Ureter (tissue), 1 donor: ENCODE measurements around the gene ZNF746. TPM values are rescaled to one million over a fixed set of nuclear protein-coding genes. Genes with fewer than 3 reads are reported as not detected.
"Not testable (repeated sequence)": the region's sequence is repeated elsewhere in the genome, so short reads cannot be mapped to it uniquely, and the experiment has no call there.

Experiments
- DNase-seq: peaks from one replicate; pipeline ENCODE4 v3.0.0-alpha.2; 2020; ENCODE audit warnings: low spot score
- total RNA-seq: library from RNA; stranded (reverse); gene quantifications from one replicate; pipeline ENCODE4 v1.2.4, GENCODE V29; 2023
- donor health status: DM: yes; HTN: yes; CAD: no.

ZNF746 gene
- 17.3 TPM for total RNA-seq

GRCh38 chr7:149497467-149498261, at the start of gene ZNF746:
Gene ZNF746, minus strand, starts transcription at chr7:149497809. Its CDS starts 273 bp downstream, at chr7:149497536.
- DNase-seq = peak; percentile 75

GRCh38 chr7:149547126-149547525, 49.5 kb upstream of the ZNF746 start:
- no peak for DNase-seq

DNA sequence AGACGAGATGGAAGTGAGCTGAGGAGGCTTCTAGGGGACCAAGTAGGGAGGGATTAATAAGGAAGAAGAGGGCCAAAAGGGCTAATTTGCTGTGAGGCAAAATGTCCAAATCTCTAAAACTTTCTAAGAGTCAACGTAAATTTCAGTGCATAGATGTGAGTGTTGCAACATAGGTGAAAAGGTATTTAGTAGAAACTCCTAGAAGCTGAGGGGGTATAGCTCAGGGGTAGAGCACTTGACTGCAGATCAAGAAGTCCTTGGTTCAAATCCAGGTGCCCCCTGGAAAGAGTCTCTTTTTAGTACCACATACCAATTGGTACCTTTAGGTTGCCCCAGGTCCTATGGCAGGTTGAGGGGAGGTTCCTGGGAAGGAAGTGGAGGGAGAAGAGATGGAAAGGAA, 48.7 kb upstream of the ZNF746 start:
- DNase-seq = no peak

DNA sequence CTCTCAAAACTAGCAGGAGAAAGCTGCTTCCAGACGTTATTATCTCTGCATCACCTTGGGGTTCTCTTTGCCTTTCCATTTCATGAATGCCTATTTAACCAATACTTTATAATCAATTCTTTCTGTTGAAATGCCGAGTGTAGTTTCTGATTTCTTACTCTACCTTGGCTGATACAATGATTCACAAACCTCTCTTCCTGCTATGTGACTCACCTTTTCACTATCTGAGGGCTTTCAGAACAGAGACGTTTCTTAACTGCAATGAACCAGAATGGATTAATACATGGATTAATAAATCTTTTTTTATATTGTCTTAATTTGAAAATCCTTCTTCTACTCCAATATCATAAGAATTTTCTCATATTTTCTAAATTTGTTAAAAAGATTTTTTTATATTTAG, 46.4 kb upstream of the ZNF746 start:
- DNase-seq = no peak

- no peak for DNase-seq
Observed at GRCh38 chr7:149532654-149533053, 35.0 kb upstream of the ZNF746 start.

GRCh38 chr7:149529136-149529718, 31.6 kb upstream of the ZNF746 start:
- no peak for DNase-seq

- DNase-seq = no peak
Observed at GRCh38 chr7:149527414-149527813, 29.8 kb upstream of the ZNF746 start.

DNA sequence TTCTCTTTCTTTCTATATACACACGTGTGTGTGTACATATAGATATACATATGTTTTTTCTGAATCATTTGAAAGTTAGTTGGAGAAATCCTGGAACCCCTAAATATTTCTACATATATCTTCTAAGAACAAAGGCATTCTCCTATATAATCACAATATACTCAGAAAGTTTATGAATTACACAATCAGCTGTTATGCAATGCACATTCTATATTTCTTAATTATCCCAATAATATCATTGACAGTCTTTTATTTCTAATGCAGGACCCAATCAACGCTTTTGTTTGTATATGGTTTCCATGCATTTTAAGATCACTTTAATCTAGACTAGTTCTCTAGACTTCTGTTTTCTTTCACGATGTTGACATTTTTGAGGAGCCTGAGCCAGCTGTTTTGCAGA, 27.7 kb upstream of the ZNF746 start:
- DNase-seq = no peak

- no peak for DNase-seq
Observed at GRCh38 chr7:149524394-149524793, 26.8 kb upstream of the ZNF746 start.

DNA sequence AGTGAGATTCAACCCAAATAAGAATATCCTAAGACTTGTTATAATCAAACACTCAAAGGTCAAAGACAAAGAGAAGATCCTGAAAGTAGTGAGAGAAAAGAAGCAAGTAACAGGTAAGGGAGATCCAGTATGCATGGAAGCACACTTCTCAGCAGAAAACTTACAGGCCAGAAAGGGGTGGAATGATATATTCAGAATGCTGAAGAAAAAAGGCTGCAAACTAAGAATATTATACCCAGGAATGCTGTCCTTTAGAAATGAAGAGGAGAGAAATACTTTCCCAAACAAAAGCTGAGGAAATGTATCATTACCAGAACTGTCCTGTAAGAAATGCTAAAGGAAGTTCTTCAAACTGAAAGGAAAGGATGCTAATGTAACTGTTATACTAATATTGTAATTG, 12.6 kb upstream of the ZNF746 start:
- no peak for DNase-seq

DNA sequence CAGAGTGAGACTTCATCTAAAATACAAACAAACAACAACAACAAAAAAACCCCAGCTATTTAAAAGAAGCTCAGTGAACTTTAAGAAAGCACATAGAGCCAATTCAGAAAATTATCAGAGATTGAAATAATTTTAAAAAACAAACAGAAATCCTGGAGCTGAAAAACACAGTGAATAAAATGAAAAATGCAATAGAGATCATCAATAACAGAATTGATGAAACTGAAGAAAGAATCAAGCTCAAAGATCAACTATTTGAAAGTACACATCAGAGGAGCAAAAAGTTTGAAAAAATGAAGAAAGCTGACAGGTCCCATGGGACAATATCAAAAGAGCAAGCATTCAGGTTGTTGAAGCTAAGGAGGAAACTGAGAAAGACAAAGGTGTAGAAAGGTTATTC, 12.2 kb upstream of the ZNF746 start:
- no peak for DNase-seq

DNA sequence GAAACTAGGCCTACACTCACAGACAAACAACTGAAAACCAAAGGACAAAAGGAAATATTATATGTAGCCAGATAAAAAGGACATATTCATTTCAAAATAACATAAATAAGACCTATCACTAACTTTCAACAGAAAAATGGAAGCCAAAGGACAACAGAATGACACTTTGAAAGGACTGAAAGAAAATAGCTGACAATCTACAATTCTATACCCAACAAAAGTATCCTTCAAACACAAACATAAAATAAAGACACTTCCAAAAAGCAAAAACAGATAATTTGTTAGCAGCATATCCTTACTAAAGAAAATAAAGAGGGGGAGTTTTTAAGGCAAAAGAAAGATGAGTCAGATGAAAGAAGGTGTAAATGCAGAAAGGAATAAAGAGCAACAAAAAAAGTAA, 7.9 kb upstream of the ZNF746 start:
- no peak for DNase-seq

GRCh38 chr7:149501651-149502050, 4.0 kb upstream of the ZNF746 start:
- DNase-seq = no peak

DNA sequence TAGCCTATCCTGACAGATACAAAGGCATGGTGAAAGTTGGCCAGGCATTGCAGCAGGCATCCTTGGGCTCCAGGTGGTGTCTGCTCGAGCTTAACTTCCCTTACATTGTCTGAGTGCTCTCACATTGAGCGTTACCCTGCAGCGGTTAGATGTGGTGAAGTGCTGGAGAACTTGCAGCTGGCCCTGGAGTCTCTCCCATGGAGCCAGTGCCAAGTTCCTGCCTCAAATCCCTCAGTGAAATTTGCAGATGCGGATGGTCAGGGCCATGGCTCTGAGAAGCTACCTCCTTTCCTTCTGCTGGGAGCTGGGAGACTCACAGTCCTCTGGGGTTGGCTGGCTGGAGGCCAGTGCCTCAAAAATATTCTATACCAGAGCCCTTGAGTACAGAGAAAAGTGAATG, 3.3 kb upstream of the ZNF746 start:
- no peak for DNase-seq

DNA sequence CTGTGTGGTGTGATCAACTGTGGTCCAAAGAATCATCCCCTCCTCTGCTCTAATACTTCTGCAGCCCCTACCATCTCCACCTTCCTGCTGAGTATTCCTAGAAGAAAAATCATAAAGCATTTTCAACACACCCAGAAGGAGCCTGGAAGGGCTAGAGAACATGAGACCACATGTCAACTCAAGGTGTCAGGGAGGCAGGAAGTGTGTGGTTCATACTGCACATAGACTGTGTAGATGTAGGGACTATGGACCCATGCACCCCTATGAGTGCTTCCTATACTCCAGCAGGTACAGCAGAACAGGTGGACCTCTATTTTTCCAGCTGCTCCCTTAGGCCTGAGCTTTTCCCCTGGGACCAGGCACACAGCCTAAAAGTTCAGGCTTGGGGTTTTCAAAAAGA, 2.6 kb upstream of the ZNF746 start:
- no peak for DNase-seq

DNA sequence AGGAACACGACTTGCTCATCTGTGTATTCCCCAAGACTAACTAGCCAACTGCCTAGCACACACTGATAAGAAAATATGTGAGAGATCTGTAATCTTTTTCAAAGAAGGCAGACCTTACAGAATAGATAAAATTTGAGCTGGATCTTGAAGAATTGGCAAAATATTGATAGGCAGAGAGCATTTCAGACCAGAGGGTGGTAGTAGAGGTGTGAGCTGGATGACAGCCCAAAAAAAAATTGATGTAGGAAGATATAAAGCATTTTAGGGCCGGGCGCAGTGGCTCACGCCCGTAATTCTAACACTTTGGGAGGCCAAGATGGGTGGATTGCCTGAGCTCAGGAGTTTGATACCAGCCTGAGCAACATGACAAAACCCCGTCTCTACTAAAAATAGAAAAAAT, 1.2 kb upstream of the ZNF746 start:
- DNase-seq = no peak

- no peak for DNase-seq
Observed at GRCh38 chr7:149496642-149497391, 792 bp downstream of the ZNF746 start.

- peak; percentile 67 for DNase-seq
Observed at GRCh38 chr7:149495785-149496641, 1.6 kb downstream of the ZNF746 start.

DNA sequence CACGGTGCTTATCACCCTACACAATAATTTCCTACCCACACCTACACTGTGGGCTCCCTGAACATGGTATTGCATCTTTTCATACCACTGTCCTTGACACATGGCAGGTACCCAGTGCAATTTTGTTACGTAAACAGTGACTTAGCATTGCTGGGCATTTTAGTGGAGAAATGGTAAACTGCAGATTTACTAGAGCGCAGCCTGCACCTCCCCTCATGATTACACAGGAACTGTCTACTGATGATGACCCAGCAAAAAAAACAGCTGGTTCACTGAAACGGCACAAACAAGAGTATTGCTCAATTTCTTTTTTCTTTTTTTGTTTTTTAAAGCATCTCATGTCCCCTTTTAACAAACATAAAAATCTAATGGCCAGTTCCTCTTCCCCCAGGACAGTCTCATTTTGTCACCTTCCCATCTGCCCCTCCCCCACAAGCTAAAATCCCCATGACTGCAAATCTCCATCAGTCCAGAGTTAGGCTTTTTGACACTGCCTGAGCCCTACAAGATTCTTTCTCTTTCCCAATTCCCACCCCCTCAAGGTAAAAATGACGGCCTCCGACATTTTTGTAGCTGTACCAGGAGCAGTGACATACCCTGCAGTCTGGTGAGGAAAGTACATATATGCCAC, 2.8 kb downstream of the ZNF746 start:
- no peak for DNase-seq

GRCh38 chr7:149493975-149494374, 3.6 kb downstream of the ZNF746 start:
- not testable (repeated sequence) for DNase-seq

DNA sequence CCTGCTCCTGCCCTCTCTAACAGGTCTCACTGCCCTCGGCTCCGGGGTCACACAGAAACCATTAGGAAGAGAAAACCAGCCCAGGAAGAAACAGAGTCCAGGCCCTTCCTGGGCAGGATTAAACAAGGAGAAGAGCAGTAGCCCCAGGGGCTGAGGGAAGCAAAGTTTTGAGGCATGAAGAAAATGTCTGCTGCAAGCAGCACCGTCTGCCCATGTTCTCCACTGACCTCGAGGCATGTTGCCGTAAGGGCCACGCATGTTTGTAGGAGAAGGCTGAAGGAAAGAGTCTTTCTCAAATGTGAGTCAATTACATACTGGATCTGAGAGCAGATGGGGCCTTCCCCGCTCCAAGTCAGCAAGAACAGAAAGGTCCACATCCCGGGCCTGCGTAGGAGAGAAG, 4.2 kb downstream of the ZNF746 start:
- no peak for DNase-seq
